A549 (cell line): ENCODE data around the gene PAGR1. TPM values are rescaled to one million over a fixed set of nuclear protein-coding genes. Genes with fewer than 3 reads are reported as not detected.
A peak's percentile ranks its signal among the peaks of the same experiment; 100 is the strongest.

Experiments
- ATAC-seq, 2 experiments: fragments of 200-7000 bp in 1 of 2; fragments of >200 bp in 1 of 2; cut with Nextera tagmentation in 1 of 2; cut with Tn5 transposase in 1 of 2; 3 replicates each; pipeline versions ENCODE4 v1.8.0 to v1.9.1; 2018 to 2020; ENCODE audit warnings: mild to moderate bottlenecking in 1 of 2, moderate library complexity in 1 of 2
- CTCF ChIA-PET: fragments of 300-600 bp; sonication (Branson Sonifier 250); formaldehyde crosslinking; extraction: SDS; loops from one replicate; lab custom pipeline; 2021; ENCODE audit warnings: antibody characterized with exemption, inconsistent platforms; lab: Yijun Ruan, JAX
- POLR2A ChIA-PET: fragments of 350-600 bp; formaldehyde crosslinking; extraction: SDS; loops from one replicate; lab custom pipeline; 2021; ENCODE audit warnings: antibody characterized with exemption, inconsistent platforms; lab: Yijun Ruan, JAX
- DNase-seq, 2 experiments: peaks; one replicate each; pipeline versions ENCODE4 v3.0.0 to v3.0.0-alpha.2; 2011 to 2016; ENCODE audit warnings: low read depth in 1 of 2, low spot score in 1 of 2
- FAIRE-seq: peaks from 2 replicates; lab custom pipeline; 2011; peaks lifted over from hg19 to GRCh38; lab: Jason Lieb, UNC
- H3K27ac ChIP-seq, 2 experiments: fragments of >200 bp; sonication (Bioruptor Twin); formaldehyde crosslinking; 3 replicates each; pipeline ENCODE4 v1.5.1; 2016 to 2017
- H3K4me1 ChIP-seq: fragments of >200 bp; sonication (Bioruptor Twin); formaldehyde crosslinking; 3 replicates; pipeline ENCODE4 v1.6.1; 2016
- H3K4me2 ChIP-seq: fragments of >200 bp; sonication (Bioruptor Twin); formaldehyde crosslinking; 3 replicates; pipeline ENCODE4 v1.6.1; 2016
- H3K4me3 ChIP-seq: fragments of >200 bp; sonication (Bioruptor Twin); formaldehyde crosslinking; 3 replicates; pipeline ENCODE4 v1.5.1; 2016
- H3K9me3 ChIP-seq: fragments of >200 bp; sonication (Bioruptor Twin); formaldehyde crosslinking; 3 replicates; pipeline ENCODE4 v1.6.1; 2016
- CBX2 ChIP-seq: fragments of 200-600 bp; sonication (generic); IDR thresholded peaks from 2 replicates; pipeline ENCODE4 v1.6.1; 2016; ENCODE audit warnings: low read depth, mild to moderate bottlenecking, borderline replicate concordance
- CEBPB ChIP-seq, 2 experiments: fragments of >200 bp in 1 of 2; sonication (Bioruptor Twin) in 1 of 2; formaldehyde crosslinking in 1 of 2; IDR thresholded peaks; 2 replicates each; pipeline ENCODE4 v1.6.1; 2012 to 2016
- CHD2 ChIP-seq: fragments of 150-350 bp; IDR thresholded peaks from 2 replicates; pipeline ENCODE4 v1.6.1; 2014; ENCODE audit warnings: low read length; ENCODE audit not compliant: partially characterized antibody
- EHF ChIP-seq: fragments of 250-450 bp; sonication (Bioruptor Pico); IDR thresholded peaks from 2 replicates; pipeline ENCODE4 v1.5.0; 2020; ENCODE audit warnings: mild to moderate bottlenecking
- EHMT2 ChIP-seq: fragments of 200-600 bp; sonication (generic); IDR thresholded peaks from 2 replicates; pipeline ENCODE4 v1.6.1; 2016; ENCODE audit warnings: antibody characterized with exemption, low read depth, mild to moderate bottlenecking, moderate library complexity
- EP300 ChIP-seq, 2 experiments: fragments of >200 bp; sonication (Bioruptor Twin); formaldehyde crosslinking; IDR thresholded peaks; 2 replicates in 1 of 2; 3 replicates in 1 of 2; pipeline ENCODE4 v1.6.1; 2016 to 2017
- ESRRA ChIP-seq: fragments of 150-350 bp; IDR thresholded peaks from 2 replicates; pipeline ENCODE4 v1.6.1; 2014; ENCODE audit warnings: mild to moderate bottlenecking, low read length, borderline replicate concordance
- FOSB ChIP-seq: fragments of 250-450 bp; sonication (Bioruptor Pico); IDR thresholded peaks from 2 replicates; pipeline ENCODE4 v1.5.0; 2020; ENCODE audit warnings: mild to moderate bottlenecking, moderate library complexity
- FOSL2 ChIP-seq, 2 experiments: fragments of 450-650 bp in 1 of 2; fragments of >200 bp in 1 of 2; sonication (Bioruptor Twin) in 1 of 2; formaldehyde crosslinking; IDR thresholded peaks; 2 replicates each; pipeline versions ENCODE4 v1.5.0 to v1.6.1; 2016 to 2020; ENCODE audit warnings: mild to moderate bottlenecking in 1 of 2, moderate library complexity in 1 of 2
- FOXS1 ChIP-seq: fragments of 250-450 bp; sonication (Bioruptor Pico); IDR thresholded peaks from 2 replicates; pipeline ENCODE4 v1.5.0; 2020; ENCODE audit warnings: mild to moderate bottlenecking, moderate library complexity
- GATA3 ChIP-seq: IDR thresholded peaks from 2 replicates; pipeline ENCODE4 v1.6.1; 2012; ENCODE audit warnings: borderline replicate concordance
- HDAC2 ChIP-seq: fragments of 200-600 bp; sonication (generic); IDR thresholded peaks from 2 replicates; pipeline ENCODE4 v1.6.1; 2016
- HES2 ChIP-seq: fragments of >200 bp; sonication (Bioruptor Twin); formaldehyde crosslinking; IDR thresholded peaks from 2 replicates; pipeline ENCODE4 v1.6.1; 2016
- HEYL ChIP-seq: fragments of 250-450 bp; sonication (Bioruptor Pico); IDR thresholded peaks from 2 replicates; pipeline ENCODE4 v1.8.0; 2021; ENCODE audit warnings: mild to moderate bottlenecking, moderate library complexity
- HOXA7 ChIP-seq: fragments of 250-450 bp; sonication (Bioruptor Pico); IDR thresholded peaks from 2 replicates; pipeline ENCODE4 v1.5.0; 2020; ENCODE audit warnings: mild to moderate bottlenecking, moderate library complexity
- HOXB13 ChIP-seq: fragments of 250-450 bp; sonication (Bioruptor Pico); IDR thresholded peaks from 2 replicates; pipeline ENCODE4 v1.5.0; 2020; ENCODE audit warnings: low read depth, mild to moderate bottlenecking, moderate library complexity
- KDM1A ChIP-seq: fragments of 200-600 bp; sonication (generic); IDR thresholded peaks from 2 replicates; pipeline ENCODE4 v1.6.1; 2016; ENCODE audit warnings: low read depth, mild to moderate bottlenecking
- KDM5A ChIP-seq: fragments of 200-600 bp; sonication (generic); IDR thresholded peaks from 2 replicates; pipeline ENCODE4 v1.6.1; 2016; ENCODE audit warnings: antibody characterized with exemption, mild to moderate bottlenecking
- MAFK ChIP-seq: fragments of 450-650 bp; IDR thresholded peaks from 2 replicates; pipeline ENCODE4 v1.6.1; 2014; ENCODE audit not compliant: partially characterized antibody
- MAX ChIP-seq: IDR thresholded peaks from 2 replicates; pipeline ENCODE4 v1.6.1; 2012
- NFE2L2 ChIP-seq: fragments of 150-350 bp; conservative IDR thresholded peaks from 2 replicates; pipeline ENCODE4 v1.6.1; 2014; ENCODE audit warnings: low read length
- NR3C1 ChIP-seq: fragments of >200 bp; sonication (Bioruptor Twin); formaldehyde crosslinking; IDR thresholded peaks from 3 replicates; pipeline ENCODE4 v1.6.1; 2017
- PHF8 ChIP-seq: fragments of 200-600 bp; sonication (generic); IDR thresholded peaks from 2 replicates; pipeline ENCODE4 v1.6.1; 2016; ENCODE audit warnings: low read depth, mild to moderate bottlenecking, antibody characterized with exemption, moderate library complexity, borderline replicate concordance
- REST ChIP-seq: fragments of 200-600 bp; sonication (generic); IDR thresholded peaks from 2 replicates; pipeline ENCODE4 v1.6.1; 2016; ENCODE audit warnings: antibody characterized with exemption, mild to moderate bottlenecking, moderate library complexity
- RFX5 ChIP-seq: fragments of 450-650 bp; IDR thresholded peaks from 2 replicates; pipeline ENCODE4 v1.7.1; 2014; ENCODE audit warnings: antibody characterized with exemption, mild to moderate bottlenecking, moderate library complexity
- SMC3 ChIP-seq: fragments of >200 bp; sonication (Bioruptor Twin); formaldehyde crosslinking; IDR thresholded peaks from 3 replicates; pipeline ENCODE4 v1.6.1; 2018; ENCODE audit warnings: inconsistent platforms
- SREBF2 ChIP-seq: fragments of 450-650 bp; IDR thresholded peaks from 2 replicates; pipeline ENCODE4 v1.6.1; 2014; ENCODE audit warnings: mild to moderate bottlenecking, moderate library complexity
- TFCP2L1 ChIP-seq: fragments of 250-450 bp; sonication (Bioruptor Pico); IDR thresholded peaks from 2 replicates; pipeline ENCODE4 v1.5.0; 2021; ENCODE audit warnings: mild to moderate bottlenecking
- ZC3H11A ChIP-seq: fragments of 450-650 bp; IDR thresholded peaks from 2 replicates; pipeline ENCODE4 v1.6.1; 2014; ENCODE audit warnings: antibody characterized with exemption, mild to moderate bottlenecking
- ZFP36 ChIP-seq: fragments of 450-650 bp; IDR thresholded peaks from 2 replicates; pipeline ENCODE4 v1.6.1; 2014; ENCODE audit warnings: borderline replicate concordance; ENCODE audit not compliant: partially characterized antibody
- ZNF302 ChIP-seq: fragments of 250-450 bp; sonication (Bioruptor Pico); IDR thresholded peaks from 2 replicates; pipeline ENCODE4 v1.9.0; 2021; ENCODE audit warnings: inconsistent platforms, mild to moderate bottlenecking, moderate library complexity
- WGBS: methylation state at CpG from one replicate; pipeline ENCODE4 v1.1.6; 2017; ENCODE audit errors: missing lambda C conversion rate; 5-methylcytosine and 5-hydroxymethylcytosine counted together
- polyA plus RNA-seq, 4 experiments: library from polyadenylated mRNA; depleted of rRNA in 3 of 4; stranded (reverse); fragments of >200 nt; fragmentation: RNase III in 1 of 4; extraction: RNeasy Plus Mini Kit Qiagen cat#74134 plus additional on column Dnase treatment in 1 of 4; gene quantifications; 2 replicates in 3 of 4; 3 replicates in 1 of 4; pipeline ENCODE4 v1.2.3, GENCODE V29; 2011 to 2017
- TF ChIP-seq, protein P1 (sequence below): fragments of >200 bp; sonication (Bioruptor Twin); formaldehyde crosslinking; IDR thresholded peaks from 3 replicates; pipeline ENCODE4 v1.6.1; 2016
- TF ChIP-seq, protein P2 (sequence below): IDR thresholded peaks from 2 replicates; pipeline ENCODE4 v1.6.1; 2012; ENCODE audit warnings: low read depth, borderline replicate concordance
- TF ChIP-seq, protein P3 (sequence below): fragments of >200 bp; sonication (Bioruptor Twin); formaldehyde crosslinking; IDR thresholded peaks from 3 replicates; pipeline ENCODE4 v1.5.1; 2016

The PAGR1 gene
- polyA plus RNA-seq, 2 of the 4 experiments (the other 2 are of a cell fraction) = 26.7 to 44.5 TPM

- FAIRE-seq = no peak
- Histone ChIP-seq H3K4me1 (peaks cover 48% of the 10 kb centered on the region), H3K9me3 (no peaks in the 10 kb centered on the region), H3K4me3 (peak overlapping the region; percentile 90), H3K27ac (peak overlapping the region; percentile 98 to 99), H3K4me2 (peak overlapping the region; percentile 94)
- under 1% methylated on average over 39 of the region's 69 CpGs for WGBS
- DNase-seq = peak in 1 of 2 experiments; percentile 95
- ChIA-PET POLR2A (interaction anchor here (1.1 to 3.7 kb wide), 6 partner anchors 8 to 92 kb away, joined by 3 to 25 read pairs (median 8); partner anchors contain the start of genes KIF22, MVP, PAGR1 and SEZ6L2), CTCF (interaction anchor here (0.6 to 24.4 kb wide), 31 partner anchors 9 to 234 kb away, joined by 3 to 568 read pairs (median 4); partner anchors contain the start of genes ASPHD1, C16orf92, KIF22 and MVP)
- ATAC-seq = peak; percentile 12 to 16
- TF ChIP-seq, protein P1, sequence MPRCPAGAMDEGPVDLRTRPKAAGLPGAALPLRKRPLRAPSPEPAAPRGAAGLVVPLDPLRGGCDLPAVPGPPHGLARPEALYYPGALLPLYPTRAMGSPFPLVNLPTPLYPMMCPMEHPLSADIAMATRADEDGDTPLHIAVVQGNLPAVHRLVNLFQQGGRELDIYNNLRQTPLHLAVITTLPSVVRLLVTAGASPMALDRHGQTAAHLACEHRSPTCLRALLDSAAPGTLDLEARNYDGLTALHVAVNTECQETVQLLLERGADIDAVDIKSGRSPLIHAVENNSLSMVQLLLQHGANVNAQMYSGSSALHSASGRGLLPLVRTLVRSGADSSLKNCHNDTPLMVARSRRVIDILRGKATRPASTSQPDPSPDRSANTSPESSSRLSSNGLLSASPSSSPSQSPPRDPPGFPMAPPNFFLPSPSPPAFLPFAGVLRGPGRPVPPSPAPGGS = peak; percentile 17; the same call in 1 of the 3 replicates
- no peak for TF ChIP-seq KDM5A
- no peak for TF ChIP-seq GATA3
- no peak for TF ChIP-seq RFX5
- TF ChIP-seq NFE2L2 = no peak
- TF ChIP-seq, protein P2, sequence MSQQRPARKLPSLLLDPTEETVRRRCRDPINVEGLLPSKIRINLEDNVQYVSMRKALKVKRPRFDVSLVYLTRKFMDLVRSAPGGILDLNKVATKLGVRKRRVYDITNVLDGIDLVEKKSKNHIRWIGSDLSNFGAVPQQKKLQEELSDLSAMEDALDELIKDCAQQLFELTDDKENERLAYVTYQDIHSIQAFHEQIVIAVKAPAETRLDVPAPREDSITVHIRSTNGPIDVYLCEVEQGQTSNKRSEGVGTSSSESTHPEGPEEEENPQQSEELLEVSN = peak; percentile 96
- TF ChIP-seq, protein P3, sequence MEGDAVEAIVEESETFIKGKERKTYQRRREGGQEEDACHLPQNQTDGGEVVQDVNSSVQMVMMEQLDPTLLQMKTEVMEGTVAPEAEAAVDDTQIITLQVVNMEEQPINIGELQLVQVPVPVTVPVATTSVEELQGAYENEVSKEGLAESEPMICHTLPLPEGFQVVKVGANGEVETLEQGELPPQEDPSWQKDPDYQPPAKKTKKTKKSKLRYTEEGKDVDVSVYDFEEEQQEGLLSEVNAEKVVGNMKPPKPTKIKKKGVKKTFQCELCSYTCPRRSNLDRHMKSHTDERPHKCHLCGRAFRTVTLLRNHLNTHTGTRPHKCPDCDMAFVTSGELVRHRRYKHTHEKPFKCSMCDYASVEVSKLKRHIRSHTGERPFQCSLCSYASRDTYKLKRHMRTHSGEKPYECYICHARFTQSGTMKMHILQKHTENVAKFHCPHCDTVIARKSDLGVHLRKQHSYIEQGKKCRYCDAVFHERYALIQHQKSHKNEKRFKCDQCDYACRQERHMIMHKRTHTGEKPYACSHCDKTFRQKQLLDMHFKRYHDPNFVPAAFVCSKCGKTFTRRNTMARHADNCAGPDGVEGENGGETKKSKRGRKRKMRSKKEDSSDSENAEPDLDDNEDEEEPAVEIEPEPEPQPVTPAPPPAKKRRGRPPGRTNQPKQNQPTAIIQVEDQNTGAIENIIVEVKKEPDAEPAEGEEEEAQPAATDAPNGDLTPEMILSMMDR = peak; percentile 43
- no peak for TF ChIP-seq KDM1A
- TF ChIP-seq HES2 = no peak
- TF ChIP-seq FOXS1 (CRISPR knock-in tag) = no peak
- TF ChIP-seq HEYL (CRISPR knock-in tag) = no peak
- 0 out of 2 replicates have a peak, but pooled peaks have one; percentile 15 for TF ChIP-seq TFCP2L1
- TF ChIP-seq FOSB (CRISPR knock-in tag) = no peak
- TF ChIP-seq CHD2 = no peak
- no peak for TF ChIP-seq SREBF2
- TF ChIP-seq ZC3H11A = no peak
- TF ChIP-seq ZFP36 = no peak
- TF ChIP-seq FOSL2 (IDR thresholded peaks at IDR 0.05) = no peak
- no peak for TF ChIP-seq FOSL2 (CRISPR knock-in tag; IDR thresholded peaks at IDR 0.05)
- TF ChIP-seq MAFK = no peak
- peak; percentile 72; the same call in 1 of the 2 replicates for TF ChIP-seq HOXB13 (CRISPR knock-in tag)
- TF ChIP-seq PHF8 = no peak
- no peak for TF ChIP-seq CEBPB (IDR thresholded peaks at IDR 0.05)
- no peak for TF ChIP-seq ESRRA
- no peak for TF ChIP-seq HOXA7
- no peak for TF ChIP-seq ZNF302 (CRISPR knock-in tag)
- TF ChIP-seq HDAC2 = 0 out of 2 replicates have a peak, but pooled peaks have one; percentile 27
- peak; percentile 99 for TF ChIP-seq MAX
- no peak for TF ChIP-seq EP300 (IDR thresholded peaks at IDR 0.05)
- TF ChIP-seq NR3C1 = no peak
- TF ChIP-seq EHF (CRISPR knock-in tag) = 0 out of 2 replicates have a peak, but pooled peaks have one; percentile 45
- peak; percentile 55; the same call in 2 of the 3 replicates for TF ChIP-seq SMC3
- TF ChIP-seq CBX2 = no peak
- TF ChIP-seq EHMT2 = no peak
- TF ChIP-seq REST = no peak
These were observed 8.3 kb upstream of the PAGR1 start for GRCh38 chr16:29807426-29808218.
